Nucleus accumbens (tissue), 56 donors: ENCODE data around the gene SLC5A9.
A peak's percentile ranks its signal among the peaks of the same experiment; 100 is the strongest.
"Not testable (repeated sequence)": the region's sequence is repeated elsewhere in the genome, so short reads cannot be mapped to it uniquely, and the experiment has no call there.

Source experiments
- DNase-seq, 56 donors: peaks; one replicate each; lab custom pipeline; 2025; lab: John Stamatoyannopoulos, UW

SLC5A9 gene

GRCh38 chr1:48213462-48213861 lies 9.1 kb upstream of the SLC5A9 start:
- not testable (repeated sequence) for DNase-seq

DNA sequence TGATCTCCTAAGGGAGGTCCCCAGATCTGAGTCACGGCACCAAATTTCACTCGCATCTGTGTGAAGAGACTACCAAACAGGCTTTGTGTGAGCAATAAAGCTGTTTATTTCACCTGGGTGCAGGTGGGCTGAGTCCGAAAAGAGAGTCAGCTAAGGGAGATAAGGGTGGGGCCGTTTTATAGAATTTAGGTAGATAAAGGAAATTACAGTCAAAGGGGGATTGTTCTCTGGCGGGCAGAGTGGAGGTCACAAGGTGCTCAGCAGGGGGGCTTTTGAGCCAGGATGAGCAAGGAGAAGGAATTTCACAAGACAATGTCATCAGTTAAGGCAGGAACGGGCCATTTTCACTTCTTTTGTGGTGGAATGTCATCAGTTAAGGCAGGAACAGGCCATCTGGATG lies 8.2 kb upstream of the SLC5A9 start:
- not testable (repeated sequence) for DNase-seq

GRCh38 chr1:48214820-48215219 lies 7.7 kb upstream of the SLC5A9 start:
- peak in 18 of 56 donors; percentile 4 to 47 (median 22) for DNase-seq

GRCh38 chr1:48215222-48215621 lies 7.3 kb upstream of the SLC5A9 start:
- DNase-seq, result no peak

DNA sequence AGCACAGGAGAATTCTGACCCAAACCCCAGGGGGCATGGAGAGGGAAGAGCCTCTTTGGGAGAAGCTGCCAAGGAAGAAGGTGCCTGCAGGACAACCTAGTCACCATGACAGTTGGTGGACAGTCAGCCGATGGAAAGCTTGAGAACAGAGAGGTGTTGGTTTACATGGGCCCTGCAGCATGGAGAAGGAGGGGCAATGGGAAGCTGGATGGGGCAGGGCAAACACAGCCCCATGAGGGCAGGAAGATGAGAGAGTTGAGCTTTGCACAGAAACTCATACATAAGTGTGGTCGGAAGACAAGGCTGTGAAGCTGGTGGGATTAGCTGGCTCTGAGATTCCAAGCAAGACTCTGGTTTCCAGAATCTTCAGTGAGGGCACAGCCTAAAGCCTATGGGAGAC lies 6.6 kb upstream of the SLC5A9 start:
- no peak for DNase-seq

DNA sequence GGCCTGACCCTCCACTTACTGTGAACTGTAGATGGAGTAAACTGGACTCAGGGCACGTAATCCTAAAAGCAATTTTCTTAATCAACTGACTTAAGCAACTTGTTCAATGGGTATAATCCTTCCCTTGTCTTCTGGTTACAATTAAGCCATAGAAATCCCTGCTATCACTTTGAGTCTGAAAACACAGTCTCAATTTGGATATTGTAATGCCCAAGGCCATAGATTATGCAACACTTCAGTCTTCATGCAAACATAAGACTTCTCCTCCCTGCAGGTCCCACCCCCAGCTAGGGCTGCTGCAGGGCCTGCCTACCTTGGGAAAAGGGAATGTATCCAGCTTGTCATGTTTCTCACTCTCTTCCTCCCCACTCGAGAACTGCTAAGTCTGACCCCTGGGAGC lies 6.2 kb upstream of the SLC5A9 start:
- DNase-seq, result no peak

DNA sequence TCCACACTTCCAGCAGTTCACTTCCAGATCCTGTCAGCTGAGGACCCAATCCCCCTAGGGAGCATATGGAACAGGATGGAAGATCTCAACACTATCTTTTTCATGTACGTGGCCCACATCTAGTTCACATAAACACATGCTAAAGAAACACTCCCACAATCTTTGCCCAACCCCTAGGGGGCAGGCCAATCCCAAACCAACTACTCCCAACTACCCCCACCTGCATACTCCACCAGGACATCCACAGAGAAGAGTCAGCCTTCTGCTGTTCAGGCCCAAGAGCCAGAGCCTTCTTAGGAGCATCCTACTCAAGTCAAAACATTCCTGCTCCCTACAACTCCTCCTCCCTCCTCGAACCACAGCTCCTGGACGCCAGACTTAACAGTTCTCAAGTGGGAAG lies 5.6 kb upstream of the SLC5A9 start:
- DNase-seq, result no peak

GRCh38 chr1:48217856-48218255 lies 4.7 kb upstream of the SLC5A9 start:
- no peak for DNase-seq

DNA sequence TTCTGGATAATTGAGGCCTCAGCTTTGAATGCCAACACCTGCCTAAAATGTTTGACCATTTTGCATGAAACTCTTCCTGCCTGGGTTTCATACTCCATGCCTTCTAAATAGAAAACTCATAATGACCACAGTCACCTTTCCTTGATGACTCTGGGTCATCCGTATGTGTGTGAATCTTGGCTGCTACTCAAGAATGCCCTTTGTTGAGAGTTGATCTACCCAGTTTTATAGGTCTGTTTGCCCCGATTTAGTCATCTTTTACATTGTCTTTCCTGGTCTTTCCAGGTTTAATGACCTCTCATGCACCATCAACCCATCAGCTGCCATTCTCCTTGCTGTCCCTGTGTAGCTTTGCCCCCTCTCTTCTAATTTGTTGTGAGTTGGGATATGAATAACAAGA lies 2.7 kb upstream of the SLC5A9 start:
- DNase-seq, result no peak

GRCh38 chr1:48221122-48221521 lies 1.4 kb upstream of the SLC5A9 start:
- no peak for DNase-seq

DNA sequence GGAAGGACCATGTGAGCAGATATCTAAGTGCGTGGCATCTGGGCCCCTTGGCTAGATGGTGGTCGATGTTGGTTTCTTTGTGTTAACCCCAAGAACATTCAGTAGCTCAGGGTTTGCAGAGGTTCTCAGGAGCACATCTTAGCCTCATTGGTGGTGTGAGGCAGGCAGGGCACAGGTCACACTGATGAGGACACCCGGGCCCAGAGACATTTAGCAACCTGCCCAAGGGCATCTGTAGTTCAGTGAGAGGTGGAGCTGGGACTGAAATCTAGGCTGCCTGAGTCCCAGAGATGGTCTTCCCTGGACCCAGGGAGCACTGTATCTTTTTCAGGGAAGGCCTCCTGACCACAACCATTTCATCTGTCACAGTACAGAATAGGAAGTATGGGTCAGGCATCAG lies 859 bp upstream of the SLC5A9 start:
- no peak for DNase-seq

DNA sequence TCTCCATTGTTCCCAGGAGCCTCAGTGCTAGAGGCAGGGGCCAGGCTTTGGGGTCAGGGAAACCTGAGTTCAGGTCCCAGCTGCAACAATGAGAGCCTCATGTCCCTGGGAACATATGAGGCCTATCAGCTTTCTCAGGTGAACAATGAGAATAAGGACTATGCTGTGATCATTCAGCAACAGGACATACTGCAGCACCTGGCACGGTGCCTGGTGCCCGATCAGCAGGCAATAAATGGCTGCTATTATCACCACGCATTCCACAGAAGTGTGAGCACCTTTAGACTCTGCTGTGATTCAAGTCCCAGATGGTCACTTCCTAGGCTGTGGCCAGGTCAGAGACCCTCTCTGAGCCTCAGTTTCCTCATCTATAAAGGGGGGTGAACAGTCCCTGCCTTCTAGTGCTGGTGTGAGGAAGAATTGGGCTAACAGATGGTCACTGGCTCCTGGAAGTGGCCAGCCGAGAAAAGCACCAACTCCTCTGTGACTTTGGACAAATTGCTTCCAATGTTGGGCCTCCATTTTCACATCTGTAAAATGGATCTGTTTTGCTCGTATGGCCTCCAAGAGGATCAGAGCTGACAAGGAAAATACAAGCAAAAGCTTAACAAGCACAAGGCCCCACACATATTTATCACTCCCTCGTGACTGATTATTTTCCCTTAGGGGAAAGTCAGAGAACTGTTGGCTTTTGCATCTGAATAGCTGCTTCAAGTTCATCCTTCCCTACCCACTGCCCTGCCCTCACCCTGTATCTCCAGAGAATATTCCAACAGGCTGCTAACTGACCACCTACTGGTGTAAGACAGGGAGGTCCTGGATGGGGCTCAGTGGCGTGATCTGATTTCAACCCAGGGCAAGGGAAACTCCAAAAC lies 1.1 kb downstream of the SLC5A9 start:
- no peak for DNase-seq

- DNase-seq, result no peak
Measured at GRCh38 chr1:48224791-48225190, 2.3 kb downstream of the SLC5A9 start.

DNA sequence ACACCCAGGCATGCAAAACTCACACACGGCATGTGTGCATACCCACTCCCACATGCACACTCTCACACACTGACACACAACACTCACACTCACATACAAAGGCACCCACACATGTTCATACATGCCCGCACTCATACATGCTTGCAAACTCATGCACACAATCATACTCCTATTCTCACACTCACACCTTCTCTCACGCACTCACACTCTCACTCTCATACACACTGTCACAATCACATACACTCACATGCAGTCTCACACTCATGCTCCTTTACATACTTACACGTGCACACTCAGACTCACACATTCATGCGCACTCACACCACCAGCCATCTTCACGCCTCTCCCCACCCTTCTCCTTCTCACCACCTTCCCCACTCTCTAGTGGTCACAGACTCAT lies 3.1 kb downstream of the SLC5A9 start:
- no peak for DNase-seq

DNA sequence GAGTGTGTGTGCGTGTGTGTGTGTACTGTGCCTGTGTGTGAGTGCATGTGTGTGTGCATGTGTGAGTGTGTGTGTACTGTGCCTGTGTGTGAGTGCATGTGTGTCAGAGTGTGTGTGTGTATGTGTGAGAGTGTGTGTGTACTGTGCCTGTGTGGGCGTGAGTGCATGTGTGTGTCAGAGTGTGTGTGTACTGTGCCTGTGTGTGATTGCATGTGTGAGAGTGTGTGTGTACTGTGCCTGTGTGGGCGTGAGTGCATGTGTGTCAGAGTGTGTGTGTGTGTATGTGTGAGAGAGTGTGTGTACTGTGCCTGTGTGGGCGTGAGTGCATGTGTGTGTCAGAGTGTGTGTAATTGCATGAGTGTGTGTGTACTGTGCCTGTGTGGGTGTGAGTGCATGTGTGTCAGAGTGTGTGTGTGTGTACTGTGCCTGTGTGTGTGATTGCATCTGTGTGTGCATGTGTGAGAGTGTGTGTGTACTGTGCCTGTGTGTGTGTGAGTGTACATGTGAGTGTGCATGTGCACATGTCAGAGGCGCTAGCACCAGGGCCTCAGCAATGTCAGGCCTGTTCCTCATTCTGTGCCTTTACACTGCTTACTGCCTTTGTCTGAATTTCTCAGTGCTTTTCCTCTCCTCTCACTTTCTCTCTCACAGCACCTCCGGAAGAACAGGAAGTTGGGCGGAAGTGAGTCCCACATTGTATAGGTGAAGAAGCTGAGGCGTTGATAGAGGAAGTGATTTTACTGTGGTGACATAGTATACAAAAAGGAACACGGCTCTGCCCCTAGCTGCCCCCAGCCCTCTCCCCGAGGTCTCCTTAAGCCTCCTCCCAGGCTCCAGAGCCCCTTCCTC lies 4.9 kb downstream of the SLC5A9 start:
- DNase-seq, result peak in 1 of 56 donors; percentile 13

DNA sequence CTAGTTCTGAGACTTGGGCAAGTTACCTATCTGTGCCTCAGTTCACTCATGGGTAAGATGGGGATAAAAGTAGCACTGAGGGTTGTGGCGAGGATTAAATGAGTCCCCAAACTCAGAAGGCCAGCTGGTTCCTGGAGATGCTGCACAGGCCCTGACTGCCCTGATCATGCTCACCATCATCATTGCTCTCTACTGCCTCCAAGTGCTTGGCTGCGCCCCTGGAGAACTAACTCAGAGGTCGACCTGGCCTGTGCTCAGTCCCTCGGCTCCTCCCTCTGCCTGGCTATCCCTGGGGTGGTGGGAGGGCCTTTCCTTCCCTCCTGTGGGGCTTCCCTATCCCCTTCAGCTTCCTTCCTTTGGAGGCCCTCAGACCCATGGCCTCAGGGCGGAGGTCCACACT lies 5.6 kb downstream of the SLC5A9 start:
- no peak for DNase-seq

- DNase-seq, result no peak
Measured at GRCh38 chr1:48229317-48229716, 6.8 kb downstream of the SLC5A9 start.

GRCh38 chr1:48230236-48230635 lies 7.7 kb downstream of the SLC5A9 start:
- no peak for DNase-seq

DNA sequence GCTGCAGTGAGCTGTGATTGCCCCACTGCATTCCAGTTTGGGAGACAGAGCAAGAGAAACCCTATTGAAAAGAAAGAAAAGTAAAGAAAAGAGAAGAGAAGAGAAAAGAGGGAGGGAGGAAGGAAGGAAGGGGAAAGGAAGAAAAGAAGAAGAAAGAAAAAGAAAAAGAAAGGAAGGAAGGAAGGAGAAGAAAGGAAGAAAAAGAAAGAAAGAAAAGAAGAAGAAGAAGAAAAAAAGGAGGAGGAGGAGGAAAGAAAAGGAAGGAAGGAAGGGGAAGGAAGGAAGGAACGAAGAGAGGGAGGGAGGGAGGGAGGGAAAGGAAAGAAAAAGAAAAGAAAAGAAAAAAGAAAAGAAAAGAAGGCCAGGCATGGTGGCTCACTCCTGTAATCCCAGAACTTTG lies 10.2 kb downstream of the SLC5A9 start:
- DNase-seq, result no peak

- no peak for DNase-seq
Measured at GRCh38 chr1:48233666-48234485, 11.4 kb downstream of the SLC5A9 start.

DNA sequence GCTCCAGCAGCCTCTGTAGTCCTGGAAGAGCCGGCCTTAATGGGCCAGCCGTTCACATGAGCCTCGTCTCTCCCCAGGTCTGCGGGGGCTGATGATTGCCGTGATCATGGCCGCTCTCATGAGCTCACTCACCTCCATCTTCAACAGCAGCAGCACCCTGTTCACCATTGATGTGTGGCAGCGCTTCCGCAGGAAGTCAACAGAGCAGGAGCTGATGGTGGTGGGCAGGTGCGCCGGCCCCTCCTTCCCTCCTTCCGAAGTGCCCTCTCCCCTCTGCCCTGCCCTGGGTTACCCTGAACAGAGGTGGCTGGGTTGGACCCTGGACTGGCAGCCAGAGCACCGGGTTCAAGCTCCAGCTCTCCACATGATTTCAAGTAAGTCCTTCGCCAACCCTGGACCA lies 13.1 kb downstream of the SLC5A9 start:
- DNase-seq, result no peak
